Fibroblast of lung (primary cell): ENCODE results near the gene ANGPTL8.

Source experiments
- CTCF ChIP-seq, 2 donors: IDR thresholded peaks in 1 of 2; conservative IDR thresholded peaks in 1 of 2; 1 replicate in 1 of 2; 2 replicates in 1 of 2; pipeline ENCODE4 v1.5.1; 2011 to 2012; ENCODE audit warnings: low read length in 2 of 2, control low read depth in 1 of 2, inconsistent platforms in 1 of 2, low read depth in 1 of 2, mild to moderate bottlenecking in 1 of 2
- EZH2 ChIP-seq: IDR thresholded peaks from 2 replicates; pipeline ENCODE4 v1.5.1; 2012; ENCODE audit warnings: low read length, control low read depth, mild to moderate bottlenecking; ENCODE audit errors: missing control alignments

GRCh38 chr19:11191273-11191755 is 48.1 kb upstream of the ANGPTL8 start:
- TF ChIP-seq CTCF (conservative IDR thresholded peaks at IDR 0.05 in 1 of 2, IDR thresholded peaks at IDR 0.05 in 1 of 2; ENCODE audit: low read depth in 1 of 2, low read length in 2 of 2) (no peak), EZH2 (no peak)
